A549 (cell line): Measurements from ENCODE around the gene PDGFC.

Experiments
- TF ChIP-seq, protein P1 (sequence below): fragments of >200 bp; sonication (Bioruptor Twin); formaldehyde crosslinking; IDR thresholded peaks from 3 replicates; pipeline ENCODE4 v1.5.1; 2016
- TF ChIP-seq, protein P2 (sequence below): IDR thresholded peaks from 2 replicates; pipeline ENCODE4 v1.6.1; 2012
- TF ChIP-seq, protein P3 (sequence below): IDR thresholded peaks from 2 replicates; pipeline ENCODE4 v1.6.1; 2012

DNA sequence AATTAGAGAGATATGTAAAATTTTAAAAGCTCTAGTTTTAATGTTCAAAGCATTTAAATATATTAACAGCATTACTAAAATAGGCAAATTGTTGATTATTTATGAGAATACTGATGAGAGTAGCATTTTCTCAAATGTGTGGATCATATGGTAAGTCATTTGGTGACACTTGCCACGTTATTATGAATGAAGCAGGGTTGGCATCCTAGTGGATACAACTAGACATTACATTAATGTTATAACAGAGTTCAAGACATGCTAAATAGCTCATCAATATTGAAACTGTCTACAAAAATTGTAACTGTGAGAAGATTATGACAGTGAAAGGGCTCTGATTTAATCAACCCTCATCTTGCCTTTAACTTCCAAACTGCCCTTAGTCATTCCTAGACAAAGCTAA is 171.1 kb downstream of the PDGFC start:
- TF ChIP-seq, protein P1, sequence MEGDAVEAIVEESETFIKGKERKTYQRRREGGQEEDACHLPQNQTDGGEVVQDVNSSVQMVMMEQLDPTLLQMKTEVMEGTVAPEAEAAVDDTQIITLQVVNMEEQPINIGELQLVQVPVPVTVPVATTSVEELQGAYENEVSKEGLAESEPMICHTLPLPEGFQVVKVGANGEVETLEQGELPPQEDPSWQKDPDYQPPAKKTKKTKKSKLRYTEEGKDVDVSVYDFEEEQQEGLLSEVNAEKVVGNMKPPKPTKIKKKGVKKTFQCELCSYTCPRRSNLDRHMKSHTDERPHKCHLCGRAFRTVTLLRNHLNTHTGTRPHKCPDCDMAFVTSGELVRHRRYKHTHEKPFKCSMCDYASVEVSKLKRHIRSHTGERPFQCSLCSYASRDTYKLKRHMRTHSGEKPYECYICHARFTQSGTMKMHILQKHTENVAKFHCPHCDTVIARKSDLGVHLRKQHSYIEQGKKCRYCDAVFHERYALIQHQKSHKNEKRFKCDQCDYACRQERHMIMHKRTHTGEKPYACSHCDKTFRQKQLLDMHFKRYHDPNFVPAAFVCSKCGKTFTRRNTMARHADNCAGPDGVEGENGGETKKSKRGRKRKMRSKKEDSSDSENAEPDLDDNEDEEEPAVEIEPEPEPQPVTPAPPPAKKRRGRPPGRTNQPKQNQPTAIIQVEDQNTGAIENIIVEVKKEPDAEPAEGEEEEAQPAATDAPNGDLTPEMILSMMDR = no peak
- TF ChIP-seq, protein P2, sequence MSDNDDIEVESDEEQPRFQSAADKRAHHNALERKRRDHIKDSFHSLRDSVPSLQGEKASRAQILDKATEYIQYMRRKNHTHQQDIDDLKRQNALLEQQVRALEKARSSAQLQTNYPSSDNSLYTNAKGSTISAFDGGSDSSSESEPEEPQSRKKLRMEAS = no peak
- TF ChIP-seq, protein P3, sequence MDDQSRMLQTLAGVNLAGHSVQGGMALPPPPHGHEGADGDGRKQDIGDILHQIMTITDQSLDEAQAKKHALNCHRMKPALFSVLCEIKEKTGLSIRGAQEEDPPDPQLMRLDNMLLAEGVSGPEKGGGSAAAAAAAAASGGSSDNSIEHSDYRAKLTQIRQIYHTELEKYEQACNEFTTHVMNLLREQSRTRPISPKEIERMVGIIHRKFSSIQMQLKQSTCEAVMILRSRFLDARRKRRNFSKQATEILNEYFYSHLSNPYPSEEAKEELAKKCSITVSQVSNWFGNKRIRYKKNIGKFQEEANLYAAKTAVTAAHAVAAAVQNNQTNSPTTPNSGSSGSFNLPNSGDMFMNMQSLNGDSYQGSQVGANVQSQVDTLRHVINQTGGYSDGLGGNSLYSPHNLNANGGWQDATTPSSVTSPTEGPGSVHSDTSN = no peak
